ENCODE results near the gene SLC7A6.

SLC7A6 gene

GRCh38 chr16:68253721-68254120 lies 10.6 kb upstream of the SLC7A6 start:
- H3K4me3 ChIP-seq (ENCODE audit: low read depth, low read length), result no peak overlapping the region

- H3K4me3 ChIP-seq (ENCODE audit: low read depth, low read length), result no peak overlapping the region
Measured at GRCh38 chr16:68255712-68256111, 8.6 kb upstream of the SLC7A6 start.

GRCh38 chr16:68257251-68257905 lies 6.9 kb upstream of the SLC7A6 start:
- no peak overlapping the region for H3K4me3 ChIP-seq (ENCODE audit: low read depth, low read length)

GRCh38 chr16:68257906-68258800 lies 6.2 kb upstream of the SLC7A6 start:
- no peak overlapping the region for H3K4me3 ChIP-seq (ENCODE audit: low read depth, low read length)

GRCh38 chr16:68259007-68259825 lies 5.1 kb upstream of the SLC7A6 start:
- no peak overlapping the region for H3K4me3 ChIP-seq (ENCODE audit: low read depth, low read length)

- peak overlapping the region; percentile 85 for H3K4me3 ChIP-seq (ENCODE audit: low read depth, low read length)
Measured at GRCh38 chr16:68263559-68264127, 683 bp upstream of the SLC7A6 start.

- peak overlapping the region; percentile 85 for H3K4me3 ChIP-seq (ENCODE audit: low read depth, low read length)
Measured at GRCh38 chr16:68265078-68265920, 973 bp downstream of the SLC7A6 start.

GRCh38 chr16:68267612-68268405 lies 3.5 kb downstream of the SLC7A6 start:
- no peak overlapping the region for H3K4me3 ChIP-seq (ENCODE audit: low read depth, low read length)

- H3K4me3 ChIP-seq (ENCODE audit: low read depth, low read length), result no peak overlapping the region
Measured at GRCh38 chr16:68269793-68270192, 5.5 kb downstream of the SLC7A6 start.

- H3K4me3 ChIP-seq (ENCODE audit: low read depth, low read length), result no peak overlapping the region
Measured at GRCh38 chr16:68270353-68270752, 6.0 kb downstream of the SLC7A6 start.

- H3K4me3 ChIP-seq (ENCODE audit: low read depth, low read length), result no peak overlapping the region
Measured at GRCh38 chr16:68272507-68273209, 8.3 kb downstream of the SLC7A6 start.

GRCh38 chr16:68273459-68273858 lies 9.1 kb downstream of the SLC7A6 start:
- H3K4me3 ChIP-seq (ENCODE audit: low read depth, low read length), result no peak overlapping the region

GRCh38 chr16:68273896-68274295 lies 9.6 kb downstream of the SLC7A6 start:
- H3K4me3 ChIP-seq (ENCODE audit: low read depth, low read length), result no peak overlapping the region

GRCh38 chr16:68274441-68274840 lies 10.1 kb downstream of the SLC7A6 start:
- H3K4me3 ChIP-seq (ENCODE audit: low read depth, low read length), result no peak overlapping the region

- no peak overlapping the region for H3K4me3 ChIP-seq (ENCODE audit: low read depth, low read length)
Measured at GRCh38 chr16:68275611-68276191, 11.4 kb downstream of the SLC7A6 start.

GRCh38 chr16:68276223-68276622 lies 11.9 kb downstream of the SLC7A6 start:
- no peak overlapping the region for H3K4me3 ChIP-seq (ENCODE audit: low read depth, low read length)

- H3K4me3 ChIP-seq (ENCODE audit: low read depth, low read length), result no peak overlapping the region
Measured at GRCh38 chr16:68279726-68280558, 15.6 kb downstream of the SLC7A6 start.

Measured in iPS-11a (cell line).